Panc1 (cell line): ENCODE measurements around the gene IFT27.

Experiments
- CTCF ChIP-seq: fragments of 450-650 bp; IDR thresholded peaks from 2 replicates; pipeline ENCODE4 v1.5.1; 2017; ENCODE audit warnings: mild to moderate bottlenecking
- SIN3A ChIP-seq: IDR thresholded peaks from 2 replicates; pipeline ENCODE4 v1.6.1; 2012; ENCODE audit warnings: low read depth, mild to moderate bottlenecking, low read length, moderate library complexity, borderline replicate concordance; ENCODE audit not compliant: insufficient read depth

- no peak for TF ChIP-seq CTCF
- no peak for TF ChIP-seq SIN3A
Measured at GRCh38 chr22:36743011-36743410, 32.9 kb downstream of the IFT27 start.
